ENCODE measurements around the gene RBM42.

- TF ChIP-seq TAF1 (IDR thresholded peaks at IDR 0.05; ENCODE audit: borderline replicate concordance, insufficient read depth, low read length) (no peak), POLR2AphosphoS5 (IDR thresholded peaks at IDR 0.05; ENCODE audit: low read depth, low read length) (no peak), FOXP2 (optimal IDR thresholded peaks at IDR 0.05; ENCODE audit: borderline replicate concordance, extremely low read depth, extremely low read length, insufficient read depth) (no peak), SIN3A (IDR thresholded peaks at IDR 0.05; ENCODE audit: borderline replicate concordance, insufficient read depth, low read length) (no peak)
- TF ChIP-seq, protein P1, sequence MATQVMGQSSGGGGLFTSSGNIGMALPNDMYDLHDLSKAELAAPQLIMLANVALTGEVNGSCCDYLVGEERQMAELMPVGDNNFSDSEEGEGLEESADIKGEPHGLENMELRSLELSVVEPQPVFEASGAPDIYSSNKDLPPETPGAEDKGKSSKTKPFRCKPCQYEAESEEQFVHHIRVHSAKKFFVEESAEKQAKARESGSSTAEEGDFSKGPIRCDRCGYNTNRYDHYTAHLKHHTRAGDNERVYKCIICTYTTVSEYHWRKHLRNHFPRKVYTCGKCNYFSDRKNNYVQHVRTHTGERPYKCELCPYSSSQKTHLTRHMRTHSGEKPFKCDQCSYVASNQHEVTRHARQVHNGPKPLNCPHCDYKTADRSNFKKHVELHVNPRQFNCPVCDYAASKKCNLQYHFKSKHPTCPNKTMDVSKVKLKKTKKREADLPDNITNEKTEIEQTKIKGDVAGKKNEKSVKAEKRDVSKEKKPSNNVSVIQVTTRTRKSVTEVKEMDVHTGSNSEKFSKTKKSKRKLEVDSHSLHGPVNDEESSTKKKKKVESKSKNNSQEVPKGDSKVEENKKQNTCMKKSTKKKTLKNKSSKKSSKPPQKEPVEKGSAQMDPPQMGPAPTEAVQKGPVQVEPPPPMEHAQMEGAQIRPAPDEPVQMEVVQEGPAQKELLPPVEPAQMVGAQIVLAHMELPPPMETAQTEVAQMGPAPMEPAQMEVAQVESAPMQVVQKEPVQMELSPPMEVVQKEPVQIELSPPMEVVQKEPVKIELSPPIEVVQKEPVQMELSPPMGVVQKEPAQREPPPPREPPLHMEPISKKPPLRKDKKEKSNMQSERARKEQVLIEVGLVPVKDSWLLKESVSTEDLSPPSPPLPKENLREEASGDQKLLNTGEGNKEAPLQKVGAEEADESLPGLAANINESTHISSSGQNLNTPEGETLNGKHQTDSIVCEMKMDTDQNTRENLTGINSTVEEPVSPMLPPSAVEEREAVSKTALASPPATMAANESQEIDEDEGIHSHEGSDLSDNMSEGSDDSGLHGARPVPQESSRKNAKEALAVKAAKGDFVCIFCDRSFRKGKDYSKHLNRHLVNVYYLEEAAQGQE (IDR thresholded peaks at IDR 0.05; ENCODE audit: insufficient read depth in 1 of 2, low read depth in 2 of 2, low read length in 2 of 2) = no peak
These were observed 44.4 kb downstream of the RBM42 start for GRCh38 chr19:35673121-35673804.
